SIG-M5 treated with dmso at 0.1 percent for 504 hours (cell line): ENCODE data around the gene PRR5L.

Experiments used
- DNase-seq: peaks from one replicate; lab custom pipeline; 2025; ENCODE audit not compliant: unreplicated experiment; lab: John Stamatoyannopoulos, UW

The PRR5L gene

DNA sequence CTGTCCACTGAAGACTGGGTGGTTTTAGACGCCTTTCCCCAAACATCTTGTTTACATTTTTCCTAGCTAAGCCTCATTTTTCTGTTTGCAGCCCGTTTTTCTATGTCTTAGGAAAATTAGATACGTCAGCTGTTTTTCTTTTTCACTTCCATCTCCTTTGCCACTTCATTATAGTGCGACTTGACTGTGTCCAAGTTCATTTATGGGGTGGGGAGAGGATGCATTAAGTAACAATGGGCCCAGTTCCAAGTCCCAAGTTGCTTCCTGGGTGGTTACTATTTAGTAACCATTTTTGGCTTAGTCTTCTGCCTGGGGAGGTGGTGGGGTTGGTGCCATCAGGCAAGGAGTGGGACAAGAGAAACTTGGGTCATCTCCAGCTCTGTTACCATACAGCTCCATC lies 131.0 kb downstream of the PRR5L start:
- no peak for DNase-seq

DNA sequence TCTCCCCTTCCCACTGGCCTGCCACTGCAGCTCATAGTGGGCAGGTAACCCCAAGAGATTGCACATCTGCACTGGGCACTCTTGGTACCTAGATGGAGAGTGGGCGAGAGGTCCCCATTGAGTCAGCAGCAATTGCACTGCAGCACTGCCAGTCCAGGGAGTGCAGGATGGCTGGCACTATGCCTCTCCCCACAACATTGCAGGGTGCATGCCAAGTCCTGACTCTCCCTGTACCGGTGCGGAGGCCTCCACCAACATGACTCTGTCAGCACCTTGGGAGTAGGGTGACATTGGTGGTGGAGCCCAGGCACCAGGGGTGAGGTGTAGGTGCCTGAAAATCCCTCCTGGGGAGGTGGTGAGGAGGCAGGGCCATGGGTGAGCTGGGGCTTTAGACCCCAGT lies 131.8 kb downstream of the PRR5L start:
- DNase-seq: no peak

DNA sequence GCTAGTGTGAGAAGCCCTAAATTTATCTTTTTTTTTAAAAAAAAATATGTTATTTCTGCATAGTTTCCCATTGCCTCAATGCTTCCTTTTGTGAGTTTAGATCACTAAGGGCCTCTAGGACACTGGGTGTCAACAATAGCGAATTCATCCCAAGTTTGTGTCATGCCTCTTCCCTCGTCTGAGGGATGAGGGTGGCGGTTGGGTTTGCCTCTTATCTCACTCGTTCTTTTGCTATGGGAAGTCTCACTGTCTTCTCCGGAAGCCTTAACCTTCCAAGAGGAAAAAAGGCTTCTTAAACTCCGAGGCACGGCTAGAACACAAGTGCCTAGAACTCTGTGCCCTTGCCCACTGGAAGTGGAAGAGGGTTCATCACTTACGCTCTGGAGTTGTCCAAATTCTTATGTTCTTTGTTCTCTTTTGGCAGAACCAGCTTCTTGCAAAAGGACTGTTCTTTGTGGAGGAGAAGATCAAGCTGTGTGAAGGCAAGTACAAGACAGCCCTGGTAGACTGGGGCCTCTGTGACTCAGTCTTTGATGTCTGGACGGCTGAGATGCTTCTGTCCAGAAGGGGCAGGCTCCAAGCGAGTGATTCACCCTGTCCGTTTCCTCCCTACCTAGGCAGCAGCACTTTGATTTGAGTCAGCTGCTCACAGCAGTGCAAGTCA lies 135.5 kb downstream of the PRR5L start:
- no peak for DNase-seq

DNA sequence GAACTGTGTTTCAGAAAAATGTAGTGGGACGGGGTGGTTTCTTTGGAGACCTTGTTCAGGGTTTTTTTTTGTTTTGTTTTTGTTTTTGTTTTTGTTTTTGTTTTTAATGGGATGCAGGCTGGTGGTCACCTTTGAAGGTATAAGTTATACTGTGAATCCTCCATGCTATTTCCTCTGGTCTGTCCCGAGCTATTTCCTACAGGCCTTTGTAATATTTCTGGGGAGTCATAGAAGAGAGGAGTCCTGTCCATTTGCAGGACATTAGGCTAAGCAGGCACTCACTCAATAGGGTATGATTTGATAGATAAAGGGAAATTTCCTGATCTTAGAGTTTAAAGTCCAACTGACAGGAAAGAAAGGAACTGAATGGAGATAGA lies 136.0 kb downstream of the PRR5L start:
- DNase-seq: no peak

DNA sequence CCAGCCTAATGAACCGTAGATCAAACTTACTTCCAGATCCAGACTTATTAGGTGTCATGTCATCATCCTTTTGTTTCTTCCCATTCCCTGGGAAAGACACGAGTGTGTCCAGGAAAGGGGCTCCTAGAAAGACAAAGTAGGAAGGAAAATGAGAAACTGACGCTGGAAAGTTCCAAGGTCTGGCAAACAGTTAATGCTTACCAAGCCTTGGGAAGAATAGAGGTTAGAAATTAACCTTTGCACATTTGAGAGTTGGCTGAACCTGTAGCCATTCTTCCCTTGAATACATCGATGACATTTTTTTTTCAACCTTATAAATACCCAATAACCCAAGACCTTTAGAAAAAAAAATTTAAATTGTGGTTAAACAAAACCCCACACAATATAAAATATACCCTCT lies 136.7 kb downstream of the PRR5L start:
- DNase-seq: no peak

DNA sequence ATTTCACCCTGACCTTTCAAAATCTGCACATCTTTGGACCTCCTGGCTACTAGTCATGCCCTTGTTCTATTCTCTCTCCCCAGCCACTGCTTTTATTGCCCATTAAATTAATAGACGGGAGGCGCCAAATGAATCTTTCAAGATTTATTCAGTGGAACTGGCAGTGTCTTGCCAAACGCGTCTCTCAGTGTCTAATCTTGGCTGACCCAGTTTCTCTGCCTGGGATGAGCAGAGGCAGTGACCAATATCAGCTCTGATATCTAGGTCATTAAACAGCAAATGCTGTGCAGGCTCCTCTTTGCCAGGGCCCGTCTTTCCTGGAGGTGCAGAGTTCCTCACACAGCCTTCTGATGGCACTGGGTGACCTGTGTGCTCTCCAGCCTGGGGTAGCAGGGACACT lies 140.0 kb downstream of the PRR5L start:
- DNase-seq: no peak

DNA sequence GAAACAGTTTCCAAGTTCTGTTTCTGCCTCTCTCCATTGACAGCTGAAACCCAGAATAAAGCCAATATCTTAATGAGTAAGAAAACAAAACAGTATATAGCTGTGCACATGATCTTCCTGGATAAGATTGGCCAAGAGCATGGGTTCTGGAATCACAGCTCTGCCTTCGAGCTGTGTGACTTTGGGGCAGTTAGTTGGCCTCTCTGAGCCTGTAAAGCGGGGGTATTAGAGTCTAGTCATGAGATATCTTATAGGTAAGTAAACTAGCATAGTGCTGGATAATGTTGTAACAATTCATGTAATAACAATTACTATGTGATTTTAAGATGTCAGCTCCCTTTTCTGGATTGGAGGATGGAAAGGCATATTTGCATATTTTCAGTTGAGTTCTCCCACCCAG lies 140.5 kb downstream of the PRR5L start:
- DNase-seq: no peak

DNA sequence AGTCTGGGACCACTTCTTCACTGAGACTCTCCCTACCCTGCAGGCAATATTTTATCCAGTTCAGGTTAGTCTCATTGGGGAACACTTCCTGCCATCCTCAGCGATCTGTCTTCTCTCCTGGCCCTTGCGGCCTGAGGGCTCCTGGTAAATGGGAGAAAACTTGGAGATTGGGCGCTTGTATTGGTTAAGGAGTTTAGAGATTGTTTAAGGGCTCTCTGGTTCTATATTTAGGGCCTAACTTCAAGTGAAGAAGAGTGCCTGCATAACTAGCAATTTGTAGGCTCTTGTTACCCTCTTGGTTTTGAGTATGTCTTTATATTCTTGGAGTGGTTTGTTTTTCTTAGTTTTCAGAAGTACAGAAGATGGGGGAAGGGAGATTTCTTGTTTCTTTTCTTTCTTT lies 141.3 kb downstream of the PRR5L start:
- DNase-seq: no peak

DNA sequence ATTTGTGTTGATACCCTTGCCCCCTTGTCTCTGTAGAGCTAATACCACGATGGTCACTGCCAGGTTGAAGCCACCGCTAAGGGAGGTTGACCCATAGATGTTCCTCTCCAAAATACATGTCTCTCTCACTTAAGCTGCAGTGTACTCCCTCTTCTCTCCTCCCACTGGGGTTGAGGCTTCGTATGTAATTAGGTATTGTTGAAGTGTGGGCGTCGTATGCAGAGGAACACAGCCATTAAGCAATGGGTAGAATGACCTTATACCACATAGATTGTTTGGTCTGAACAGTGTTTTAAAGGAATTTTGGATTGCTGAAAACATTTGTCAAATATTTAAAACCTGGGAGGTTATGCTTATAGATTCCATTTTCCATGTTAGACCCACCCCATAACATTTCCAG lies 142.0 kb downstream of the PRR5L start:
- DNase-seq: no peak

DNA sequence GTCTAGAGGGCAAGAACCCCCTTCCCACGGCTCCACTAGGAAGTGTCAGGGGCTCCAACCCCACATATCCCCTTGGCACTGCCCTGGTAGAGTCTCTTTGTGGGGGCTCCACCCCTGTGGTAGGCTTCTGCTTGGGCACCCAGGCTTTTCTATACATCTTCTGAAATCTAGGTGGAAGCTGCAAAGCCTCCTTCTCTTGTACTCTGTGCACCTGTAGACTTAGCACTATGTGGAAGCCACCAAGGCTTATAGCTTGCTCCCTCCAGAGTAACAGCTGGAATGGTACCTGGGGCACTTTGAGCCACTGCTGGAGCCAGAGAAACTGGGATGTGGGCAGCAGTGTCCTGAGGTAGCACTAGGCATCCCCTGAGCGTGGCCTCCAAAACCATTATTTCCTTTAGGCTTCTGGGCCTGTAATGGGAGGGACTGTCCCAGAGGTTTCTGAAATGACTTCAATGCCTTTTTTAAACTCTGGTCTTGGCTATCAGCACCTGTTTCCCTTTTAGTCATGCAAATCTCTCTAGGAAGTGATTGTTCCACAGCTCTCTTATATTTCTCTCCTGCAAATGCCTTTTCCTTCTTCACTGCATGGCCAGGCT lies 145.6 kb downstream of the PRR5L start:
- no peak for DNase-seq

DNA sequence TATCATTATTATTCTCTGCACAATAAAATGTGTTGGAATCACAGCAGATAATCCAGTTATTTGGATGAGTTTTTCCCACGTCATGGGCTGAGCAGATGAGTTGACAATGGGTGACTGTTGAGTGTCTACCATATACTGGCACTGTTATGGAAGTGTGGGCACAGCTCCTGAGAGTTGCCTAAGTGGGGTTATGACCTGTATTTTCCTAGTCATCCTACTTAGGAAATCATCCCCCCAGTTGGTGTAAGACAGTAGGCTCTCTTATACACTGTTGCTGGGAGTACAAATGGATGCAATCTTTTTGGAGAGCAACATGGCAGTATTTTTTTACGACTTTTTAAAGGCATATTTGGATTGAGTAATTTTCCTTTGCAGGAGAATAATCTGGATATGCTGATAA lies 147.6 kb downstream of the PRR5L start:
- DNase-seq: no peak

DNA sequence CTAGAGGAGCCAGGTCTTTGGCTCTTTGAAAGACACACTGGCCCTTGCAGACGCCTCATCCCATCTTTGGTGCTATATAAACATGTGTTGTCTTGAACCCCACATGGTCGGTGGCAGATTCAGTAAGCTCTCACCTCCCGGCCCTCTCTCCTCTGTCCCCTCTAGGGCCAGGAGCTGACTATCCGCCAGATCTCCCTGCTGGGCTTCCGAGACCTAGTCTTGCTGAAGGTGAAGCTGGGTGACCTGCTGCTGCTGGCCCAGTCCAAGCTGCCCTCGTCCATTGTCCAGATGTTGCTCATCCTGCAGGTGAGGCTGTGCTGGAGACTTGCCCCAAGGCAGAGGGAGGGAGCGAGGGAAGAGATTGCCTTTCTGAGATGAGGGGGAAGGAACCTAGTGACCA lies 150.0 kb downstream of the PRR5L start:
- no peak for DNase-seq

DNA sequence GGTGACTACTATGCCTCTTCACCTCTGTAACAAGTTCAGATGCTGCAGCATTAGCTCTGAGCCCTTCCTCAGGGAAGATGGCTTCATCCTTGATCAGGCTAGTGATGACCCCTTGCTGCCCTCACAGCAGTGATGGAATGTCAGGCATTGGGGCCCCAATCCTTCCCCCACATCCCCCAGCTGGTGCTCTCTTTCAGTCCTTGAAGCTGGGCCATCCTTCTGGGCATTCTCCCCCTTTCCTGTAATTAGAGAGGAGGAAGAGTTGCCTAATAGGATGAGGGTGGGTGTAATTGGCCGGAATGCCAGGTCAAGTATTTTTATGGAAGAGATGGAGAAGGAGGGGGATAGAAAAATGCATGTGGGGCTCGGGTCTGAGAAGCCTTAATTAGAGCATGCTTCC lies 151.4 kb downstream of the PRR5L start:
- DNase-seq: no peak

DNA sequence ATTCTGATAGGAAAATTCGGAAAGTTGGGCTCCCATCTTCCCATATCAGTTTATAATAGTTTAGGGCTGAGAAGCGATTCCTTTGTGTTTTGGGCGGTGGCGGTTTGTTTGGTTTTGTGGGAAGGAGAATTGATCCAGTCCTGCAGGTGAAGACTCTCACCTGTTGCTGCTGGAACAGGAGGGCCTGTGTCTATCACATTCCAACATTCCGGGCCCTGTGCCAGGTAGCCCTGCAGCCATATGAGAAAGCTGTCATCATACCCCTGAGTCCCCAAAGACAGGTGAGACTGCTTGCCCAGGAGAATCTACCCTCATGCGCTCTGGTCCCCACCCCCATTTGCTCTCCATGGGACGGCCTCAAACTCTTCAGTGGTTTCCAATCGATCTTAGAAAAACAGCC lies 151.9 kb downstream of the PRR5L start:
- no peak for DNase-seq

DNA sequence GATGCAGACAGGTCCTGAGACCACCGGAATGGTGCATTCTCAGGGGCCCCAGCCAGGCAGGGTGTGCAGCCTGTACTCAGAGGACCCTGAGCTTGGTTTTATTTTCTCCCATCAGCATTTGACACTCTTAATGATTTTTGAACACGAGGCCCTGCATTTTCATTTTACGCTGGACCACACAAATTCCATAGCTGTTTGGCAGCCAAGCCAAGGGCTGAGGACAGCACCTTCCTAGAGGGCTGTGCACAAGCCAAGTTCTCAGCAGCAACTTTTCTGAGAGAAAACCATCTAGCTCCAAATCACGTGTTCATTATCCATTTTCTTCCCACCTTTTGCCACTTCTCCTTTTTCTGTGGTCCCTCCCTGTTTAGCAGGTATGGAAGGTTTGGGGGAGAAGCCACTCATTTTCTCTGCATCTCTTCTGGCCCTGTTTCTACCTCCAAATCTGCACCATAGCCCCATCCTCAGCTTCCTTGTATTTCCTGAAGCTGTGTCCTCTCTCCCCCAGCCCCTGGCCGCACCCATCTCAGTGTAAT lies 153.5 kb downstream of the PRR5L start:
- DNase-seq: no peak

DNA sequence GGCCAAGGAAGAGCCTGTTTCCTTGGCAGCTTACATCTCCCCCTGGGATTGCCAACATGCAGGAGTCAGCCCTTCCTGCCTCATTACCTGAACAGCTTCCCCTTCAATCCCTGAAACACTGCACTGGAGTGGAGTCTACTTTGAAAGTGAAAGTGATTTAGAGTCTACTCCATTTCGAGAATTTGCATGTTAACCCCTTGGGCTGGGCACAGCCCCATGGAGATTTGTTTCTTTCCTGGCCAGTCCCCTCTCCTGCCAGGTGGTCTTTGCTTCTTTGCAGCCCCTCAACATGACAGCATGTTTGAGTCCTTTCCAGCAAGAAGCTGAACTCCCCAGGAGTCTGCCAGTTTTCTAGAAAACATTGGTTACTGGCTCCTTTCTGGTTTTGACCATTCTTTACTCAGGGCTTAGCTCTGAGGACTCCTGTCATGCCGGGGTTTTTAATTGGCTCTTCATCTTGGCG lies 154.1 kb downstream of the PRR5L start:
- DNase-seq: no peak

DNA sequence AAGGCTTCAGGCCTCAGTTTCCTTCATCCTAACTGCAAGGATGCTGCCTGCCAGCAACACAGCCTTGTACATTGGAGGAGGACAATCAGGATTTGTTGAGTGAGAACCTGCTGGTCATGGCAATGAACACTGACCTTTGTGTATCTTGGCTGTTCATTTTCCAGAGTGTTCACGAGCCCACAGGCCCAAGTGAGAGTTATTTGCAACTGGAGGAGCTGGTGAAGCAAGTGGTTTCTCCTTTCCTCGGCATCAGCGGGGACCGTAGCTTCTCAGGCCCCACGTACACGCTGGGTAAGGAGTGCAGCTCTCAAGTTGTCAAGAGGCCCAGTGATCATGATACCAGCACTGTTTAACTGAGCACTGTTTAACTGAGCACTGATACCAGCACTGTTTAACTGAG lies 155.0 kb downstream of the PRR5L start:
- DNase-seq: no peak

DNA sequence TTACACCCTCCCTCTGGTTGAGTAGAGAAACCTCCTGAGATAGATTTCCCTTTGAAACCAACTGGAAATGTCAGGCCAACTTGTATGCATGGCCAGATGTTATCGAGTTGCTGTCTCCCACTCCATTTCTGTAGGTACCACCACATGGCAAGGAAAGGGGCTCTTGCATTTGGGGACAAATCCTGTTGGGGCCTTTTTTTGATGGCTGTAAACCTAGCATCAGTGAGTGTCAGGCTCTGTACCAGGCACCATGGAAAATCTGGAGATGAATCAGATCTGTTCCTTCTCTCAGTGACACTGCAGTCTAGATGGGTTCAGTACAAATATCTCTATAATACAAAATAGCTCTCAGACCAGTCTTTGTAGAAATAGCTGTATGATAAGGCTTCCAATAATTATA lies 155.6 kb downstream of the PRR5L start:
- DNase-seq: no peak

DNA sequence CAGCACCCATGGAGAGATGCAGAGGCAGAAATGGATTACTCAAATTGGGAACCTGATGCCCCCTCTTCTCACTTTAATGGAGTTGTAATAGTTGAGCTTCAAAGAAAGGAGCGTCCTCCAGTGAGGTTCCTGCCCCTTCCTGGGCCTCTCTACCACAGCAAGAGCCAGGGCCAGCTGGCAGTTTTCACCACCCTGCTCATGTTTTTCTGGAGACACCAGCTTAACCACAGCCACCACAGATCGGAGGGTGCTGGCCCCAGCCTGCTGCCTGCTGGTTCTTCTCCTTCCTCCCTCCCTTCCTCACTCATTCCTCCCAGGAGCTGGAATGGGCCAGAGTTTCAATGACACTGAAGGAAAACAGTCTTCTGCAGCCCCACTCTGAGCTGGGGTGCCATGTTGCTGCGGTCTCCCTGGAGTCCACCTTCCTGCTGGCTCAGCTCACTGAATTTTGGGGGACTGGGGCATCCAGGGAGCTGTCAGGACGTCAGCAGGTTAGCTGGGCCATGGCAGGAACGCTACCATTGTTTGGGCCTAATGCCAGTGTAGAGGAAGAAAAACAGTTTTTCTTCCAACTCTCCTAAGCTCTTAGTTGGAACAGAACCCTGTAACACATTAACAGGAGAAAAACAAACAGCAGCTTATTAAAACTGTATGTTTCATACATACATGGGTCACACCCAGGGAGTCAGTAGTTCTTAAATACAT lies 156.3 kb downstream of the PRR5L start:
- peak; percentile 56 for DNase-seq

DNA sequence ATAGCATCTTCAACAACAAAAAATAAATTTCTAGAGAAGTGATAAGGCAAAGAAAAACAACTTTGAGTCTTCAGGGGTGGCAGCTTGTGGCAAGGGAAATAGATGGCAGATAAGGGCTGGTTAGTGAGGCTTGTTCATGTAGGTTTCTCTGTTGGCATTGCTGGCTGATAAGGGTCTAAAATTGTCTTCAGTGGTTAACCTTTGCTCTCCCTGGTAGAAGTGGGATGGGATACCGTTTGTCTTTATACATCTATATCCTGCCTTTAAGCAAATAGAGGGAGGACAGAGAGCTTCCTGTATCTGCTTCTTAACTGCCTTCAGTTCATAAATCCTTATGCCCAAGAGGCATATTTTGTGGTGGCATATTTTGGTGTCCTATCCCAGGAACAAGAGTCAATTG lies 156.9 kb downstream of the PRR5L start:
- no peak for DNase-seq

DNA sequence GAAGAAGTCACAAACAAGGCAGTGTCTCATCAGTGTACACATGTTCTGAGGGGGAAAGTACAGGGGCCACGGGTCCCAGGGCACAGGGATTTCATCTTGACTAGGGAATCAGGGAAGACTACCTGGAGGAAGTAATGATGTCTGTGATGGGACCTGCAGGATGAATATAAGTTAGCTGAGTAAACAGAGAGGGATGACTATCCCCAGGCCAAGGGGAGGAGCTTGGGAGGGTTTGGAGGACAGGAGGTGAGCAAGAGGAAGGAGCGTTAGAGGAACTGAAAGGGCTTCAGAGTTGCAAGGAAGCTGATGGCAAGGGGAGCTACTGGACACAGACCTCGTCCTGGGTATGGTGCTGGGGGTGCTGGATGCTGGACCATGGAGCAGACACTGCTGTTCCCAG lies 157.6 kb downstream of the PRR5L start:
- peak; percentile 70 for DNase-seq

DNA sequence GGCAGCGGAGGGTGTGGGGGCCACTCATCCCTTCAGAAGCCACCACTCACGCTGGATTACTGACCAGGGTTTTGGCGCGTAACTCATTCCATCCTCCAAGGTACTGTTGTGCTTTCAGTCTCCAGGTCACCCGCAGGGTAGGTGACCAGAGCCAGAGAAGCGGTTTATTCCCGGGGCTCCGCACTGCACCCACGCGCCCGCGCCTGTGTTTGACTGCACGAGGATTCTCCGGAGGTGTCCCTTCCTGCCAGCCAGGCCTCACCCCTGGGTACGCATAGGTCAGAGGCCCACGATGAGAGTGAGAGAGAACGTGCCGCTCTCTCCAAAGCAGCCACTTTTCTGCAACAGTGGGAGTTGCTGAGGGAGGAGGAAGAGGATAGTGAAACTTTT lies 158.5 kb downstream of the PRR5L start:
- DNase-seq: no peak
